Ishikawa (cell line): ENCODE results near the gene CFAP61.

Experiments
- CEBPB ChIP-seq: IDR thresholded peaks from 2 replicates; pipeline ENCODE4 v1.6.1; 2012
- CREB1 ChIP-seq: IDR thresholded peaks from 2 replicates; pipeline ENCODE4 v1.6.1; 2012; ENCODE audit warnings: low read depth
- EGR1 ChIP-seq: IDR thresholded peaks from 2 replicates; pipeline ENCODE4 v1.6.1; 2012
- EP300 ChIP-seq: IDR thresholded peaks from 2 replicates; pipeline ENCODE4 v1.6.1; 2012; ENCODE audit warnings: borderline replicate concordance
- FOXM1 ChIP-seq: IDR thresholded peaks from 2 replicates; pipeline ENCODE4 v1.6.1; 2012; ENCODE audit warnings: low read depth, borderline replicate concordance
- MAX ChIP-seq: IDR thresholded peaks from 2 replicates; pipeline ENCODE4 v1.6.1; 2012
- NFIC ChIP-seq: IDR thresholded peaks from 2 replicates; pipeline ENCODE4 v1.6.1; 2012
- RAD21 ChIP-seq: IDR thresholded peaks from 2 replicates; pipeline ENCODE4 v1.6.1; 2012; ENCODE audit warnings: low read depth
- REST ChIP-seq: IDR thresholded peaks from 2 replicates; pipeline ENCODE4 v1.6.1; 2012; ENCODE audit warnings: low read depth, mild to moderate bottlenecking
- TAF1 ChIP-seq: IDR thresholded peaks from 2 replicates; pipeline ENCODE4 v1.6.1; 2012; ENCODE audit warnings: low read depth, mild to moderate bottlenecking
- TCF12 ChIP-seq: IDR thresholded peaks from 2 replicates; pipeline ENCODE4 v1.6.1; 2012; ENCODE audit warnings: low read depth
- TEAD4 ChIP-seq: IDR thresholded peaks from 2 replicates; pipeline ENCODE4 v1.6.1; 2012
- USF1 ChIP-seq: IDR thresholded peaks from 2 replicates; pipeline ENCODE4 v1.6.1; 2012
- YY1 ChIP-seq: IDR thresholded peaks from 2 replicates; pipeline ENCODE4 v1.6.1; 2012; ENCODE audit warnings: low read depth
- ZBTB7A ChIP-seq: IDR thresholded peaks from 2 replicates; pipeline ENCODE4 v1.6.1; 2012; ENCODE audit warnings: low read depth

Gene CFAP61

GRCh38 chr20:20211988-20212518 lies 159.7 kb downstream of the CFAP61 start:
- TF ChIP-seq FOXM1 (no peak), CREB1 (no peak), USF1 (no peak), YY1 (no peak), NFIC (no peak), RAD21 (no peak)

- TF ChIP-seq MAX, result no peak
- no peak for TF ChIP-seq NFIC
- no peak for TF ChIP-seq FOXM1
- no peak for TF ChIP-seq CEBPB
- no peak for TF ChIP-seq TEAD4
- no peak for TF ChIP-seq USF1
- TF ChIP-seq TCF12, result no peak
- no peak for TF ChIP-seq EP300
- TF ChIP-seq ZBTB7A, result no peak
- no peak for TF ChIP-seq YY1
- TF ChIP-seq RAD21, result no peak
- no peak for TF ChIP-seq REST
- no peak for TF ChIP-seq TAF1
Observed at GRCh38 chr20:20212675-20213096, 160.4 kb downstream of the CFAP61 start.

GRCh38 chr20:20213526-20214121 lies 161.3 kb downstream of the CFAP61 start:
- TF ChIP-seq TEAD4 (no peak), FOXM1 (no peak), CREB1 (no peak), EP300 (no peak), CEBPB (no peak), REST (no peak), EGR1 (no peak), ZBTB7A (no peak), TAF1 (no peak), RAD21 (no peak), TCF12 (no peak), USF1 (no peak), NFIC (no peak), MAX (no peak), YY1 (no peak)

GRCh38 chr20:20214757-20215275 lies 162.5 kb downstream of the CFAP61 start:
- TF ChIP-seq RAD21 (no peak), NFIC (no peak), MAX (no peak), EGR1 (no peak), CREB1 (no peak), YY1 (no peak), TAF1 (no peak), USF1 (no peak), EP300 (no peak), FOXM1 (no peak), REST (no peak), ZBTB7A (no peak), TCF12 (no peak)
